GM23338 (cell line): ENCODE results near the gene PCP2.

ENCODE experiments used
- CREB1 ChIP-seq: fragments of 250-450 bp; sonication (Bioruptor Pico); IDR thresholded peaks from 2 replicates; pipeline ENCODE4 v1.5.0; 2020; ENCODE audit warnings: low read depth, mild to moderate bottlenecking, moderate library complexity
- CTCF ChIP-seq, 2 experiments: fragments of 200-600 bp in 1 of 2; sonication (generic) in 1 of 2; conservative IDR thresholded peaks; 2 replicates each; pipeline versions ENCODE4 v1.5.1 to v1.6.1; 2016 to 2017; ENCODE audit warnings: antibody characterized with exemption in 2 of 2, low read depth in 2 of 2, mild to moderate bottlenecking in 2 of 2, moderate library complexity in 1 of 2
- EZH2 ChIP-seq: fragments of 200-600 bp; sonication (generic); IDR thresholded peaks from one replicate; pipeline ENCODE4 v1.8.0; 2017; ENCODE audit warnings: antibody characterized with exemption, mild to moderate bottlenecking, low read depth; ENCODE audit not compliant: unreplicated experiment
- JUNB ChIP-seq: IDR thresholded peaks from one replicate; pipeline ENCODE4 v1.6.1; 2016; ENCODE audit warnings: antibody characterized with exemption; ENCODE audit not compliant: unreplicated experiment
- POLR2AphosphoS5 ChIP-seq: IDR thresholded peaks from 2 replicates; pipeline ENCODE4 v1.6.1; 2016; ENCODE audit warnings: antibody characterized with exemption, low read depth
- REST ChIP-seq: IDR thresholded peaks from one replicate; pipeline ENCODE4 v1.6.1; 2018; ENCODE audit warnings: antibody characterized with exemption; ENCODE audit not compliant: unreplicated experiment

DNA sequence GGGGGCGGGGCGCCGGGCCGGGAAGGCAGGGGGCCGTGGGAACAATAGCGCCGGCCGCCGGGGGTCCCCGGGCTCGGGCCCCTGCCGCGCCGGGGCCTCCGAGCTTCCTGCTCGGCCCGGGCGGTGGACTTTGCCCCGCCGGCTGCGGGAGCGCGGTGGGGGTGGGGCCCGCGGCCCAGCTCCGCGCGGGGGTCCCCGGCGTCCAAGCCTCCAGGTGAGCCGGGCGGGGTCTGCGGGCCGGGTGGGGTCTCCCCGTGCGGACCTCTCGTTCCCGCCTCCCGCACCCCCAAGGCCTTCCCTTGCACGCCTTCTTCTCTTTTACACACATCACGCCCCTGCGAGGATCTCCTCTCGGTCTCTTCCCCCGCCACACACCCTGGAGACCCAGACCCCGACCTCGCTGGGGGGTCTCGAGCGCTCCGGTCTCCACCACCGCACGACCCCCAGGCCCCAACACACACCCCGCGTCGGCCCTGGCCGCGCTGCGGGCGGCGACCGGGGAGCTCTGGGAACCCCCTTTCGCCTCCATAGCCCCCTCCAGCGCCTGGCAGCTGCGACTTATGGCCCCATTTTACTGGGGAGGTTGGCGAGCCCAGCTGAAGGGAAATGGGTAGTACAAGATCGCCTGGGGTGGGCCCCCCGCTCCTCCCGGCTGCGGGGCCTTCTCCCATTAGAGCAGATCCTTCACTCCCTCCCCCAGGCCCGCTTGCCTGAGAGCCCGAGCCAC is 37.1 kb downstream of the PCP2 start:
- TF ChIP-seq CTCF (conservative IDR thresholded peaks at IDR 0.05; ENCODE audit: low read depth in 2 of 2) (no peak; a peak in 1 of 4 replicates), POLR2AphosphoS5 (no peak), EZH2 (no peak), CREB1 (CRISPR knock-in tag) (no peak), JUNB (no peak), REST (no peak)
